K562 (cell line): Measurements from ENCODE around the gene FARP1.

ENCODE experiments used
- CBX2 ChIP-seq: fragments of 200-600 bp; sonication (generic); IDR thresholded peaks from one replicate; pipeline ENCODE4 v1.6.1; 2012; ENCODE audit warnings: mild to moderate bottlenecking, low read length, inconsistent platforms; ENCODE audit not compliant: insufficient read depth, poor library complexity, severe bottlenecking
- FOXP1 ChIP-seq: sonication (generic); formaldehyde crosslinking; IDR thresholded peaks from 2 replicates; pipeline ENCODE4 v1.8.0; 2022; ENCODE audit warnings: mild to moderate bottlenecking, missing genetic modification reagents
- GABPA ChIP-seq: fragments of 200-800 bp; sonication (Bioruptor generic); conservative IDR thresholded peaks from 2 replicates; pipeline ENCODE4 v1.6.1; 2016; ENCODE audit warnings: low read depth, missing genetic modification characterization, missing compliant biosample characterization
- GTF2E2 ChIP-seq: fragments of 200-800 bp; sonication (Bioruptor generic); IDR thresholded peaks from 2 replicates; pipeline ENCODE4 v1.6.1; 2016; ENCODE audit warnings: missing genetic modification characterization, missing compliant biosample characterization
- KAT7 ChIP-seq: sonication (generic); formaldehyde crosslinking; IDR thresholded peaks from 2 replicates; pipeline ENCODE4 v1.8.0; 2022; ENCODE audit warnings: missing genetic modification reagents, mild to moderate bottlenecking, borderline replicate concordance
- KLF13 ChIP-seq: fragments of 450-650 bp; IDR thresholded peaks from 2 replicates; pipeline ENCODE4 v1.6.1; 2016; ENCODE audit warnings: missing genetic modification characterization, low read depth, mild to moderate bottlenecking, missing compliant biosample characterization, moderate library complexity, borderline replicate concordance
- RCOR1 ChIP-seq, 2 experiments: IDR thresholded peaks; 2 replicates each; pipeline ENCODE4 v1.6.1; 2012; ENCODE audit warnings: low read depth in 2 of 2, low read length in 2 of 2, borderline replicate concordance in 1 of 2, improper control_type of control experiment in 1 of 2
- RFX5 ChIP-seq: IDR thresholded peaks from 2 replicates; pipeline ENCODE4 v1.6.1; 2011; ENCODE audit warnings: low read depth, mild to moderate bottlenecking, improper control_type of control experiment, low read length
- SAP30 ChIP-seq: fragments of 200-600 bp; sonication (generic); IDR thresholded peaks from 2 replicates; pipeline ENCODE4 v1.6.1; 2012; ENCODE audit warnings: borderline replicate concordance, low read depth, mild to moderate bottlenecking, moderate library complexity, low read length, control low read depth, inconsistent platforms; ENCODE audit not compliant: insufficient read depth, poor library complexity, severe bottlenecking
- TAF1 ChIP-seq: IDR thresholded peaks from 2 replicates; pipeline ENCODE4 v1.6.1; 2011; ENCODE audit warnings: mild to moderate bottlenecking, low read length, moderate library complexity; ENCODE audit not compliant: insufficient read depth, control insufficient read depth, severe bottlenecking; ENCODE audit errors: extremely low read depth
- ZFP36 ChIP-seq: fragments of 150-350 bp; IDR thresholded peaks from 2 replicates; pipeline ENCODE4 v1.6.1; 2018; ENCODE audit warnings: low read length, low read depth; ENCODE audit not compliant: partially characterized antibody
- TF ChIP-seq, protein P1 (sequence below): sonication (generic); formaldehyde crosslinking; IDR thresholded peaks from 2 replicates; pipeline ENCODE4 v1.8.0; 2023; ENCODE audit warnings: mild to moderate bottlenecking, missing genetic modification reagents
- TF ChIP-seq, protein P2 (sequence below), 3 experiments: IDR thresholded peaks in 2 of 3; conservative IDR thresholded peaks in 1 of 3; 2 replicates each; pipeline ENCODE4 v1.5.1; 2011 to 2012; ENCODE audit warnings: low read length in 3 of 3, mild to moderate bottlenecking in 3 of 3, control low read depth in 2 of 3, improper control_type of control experiment in 1 of 3, inconsistent platforms in 1 of 3, low read depth in 1 of 3, mixed read lengths in 1 of 3, moderate library complexity in 1 of 3; ENCODE audit not compliant: insufficient read depth in 2 of 3

DNA sequence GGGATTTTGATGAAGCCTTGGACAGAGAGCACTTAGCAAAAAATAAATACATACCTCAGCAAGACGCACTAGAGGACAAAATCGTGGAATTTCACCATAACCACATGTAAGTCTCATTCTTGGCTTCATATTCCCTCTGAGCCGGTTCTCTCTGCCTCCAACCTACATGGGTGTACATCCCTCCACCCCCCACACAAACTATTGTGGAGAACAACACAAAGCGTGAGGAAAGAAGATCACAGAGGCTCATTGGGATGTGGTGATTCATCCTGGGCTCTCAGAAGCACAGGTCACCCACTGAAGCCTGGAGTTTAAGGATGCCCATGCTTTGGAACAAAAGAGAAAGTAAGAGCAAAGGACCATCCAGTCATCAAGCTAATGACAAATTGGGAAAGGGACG lies 241.8 kb downstream of the FARP1 start:
- no peak for TF ChIP-seq ZFP36
- TF ChIP-seq, protein P1, sequence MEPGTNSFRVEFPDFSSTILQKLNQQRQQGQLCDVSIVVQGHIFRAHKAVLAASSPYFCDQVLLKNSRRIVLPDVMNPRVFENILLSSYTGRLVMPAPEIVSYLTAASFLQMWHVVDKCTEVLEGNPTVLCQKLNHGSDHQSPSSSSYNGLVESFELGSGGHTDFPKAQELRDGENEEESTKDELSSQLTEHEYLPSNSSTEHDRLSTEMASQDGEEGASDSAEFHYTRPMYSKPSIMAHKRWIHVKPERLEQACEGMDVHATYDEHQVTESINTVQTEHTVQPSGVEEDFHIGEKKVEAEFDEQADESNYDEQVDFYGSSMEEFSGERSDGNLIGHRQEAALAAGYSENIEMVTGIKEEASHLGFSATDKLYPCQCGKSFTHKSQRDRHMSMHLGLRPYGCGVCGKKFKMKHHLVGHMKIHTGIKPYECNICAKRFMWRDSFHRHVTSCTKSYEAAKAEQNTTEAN (CRISPR knock-in tag), result no peak
- no peak for TF ChIP-seq RCOR1 (IDR thresholded peaks at IDR 0.05; ENCODE audit: borderline replicate concordance in 1 of 2, low read depth in 2 of 2, low read length in 2 of 2)
- TF ChIP-seq, protein P2, sequence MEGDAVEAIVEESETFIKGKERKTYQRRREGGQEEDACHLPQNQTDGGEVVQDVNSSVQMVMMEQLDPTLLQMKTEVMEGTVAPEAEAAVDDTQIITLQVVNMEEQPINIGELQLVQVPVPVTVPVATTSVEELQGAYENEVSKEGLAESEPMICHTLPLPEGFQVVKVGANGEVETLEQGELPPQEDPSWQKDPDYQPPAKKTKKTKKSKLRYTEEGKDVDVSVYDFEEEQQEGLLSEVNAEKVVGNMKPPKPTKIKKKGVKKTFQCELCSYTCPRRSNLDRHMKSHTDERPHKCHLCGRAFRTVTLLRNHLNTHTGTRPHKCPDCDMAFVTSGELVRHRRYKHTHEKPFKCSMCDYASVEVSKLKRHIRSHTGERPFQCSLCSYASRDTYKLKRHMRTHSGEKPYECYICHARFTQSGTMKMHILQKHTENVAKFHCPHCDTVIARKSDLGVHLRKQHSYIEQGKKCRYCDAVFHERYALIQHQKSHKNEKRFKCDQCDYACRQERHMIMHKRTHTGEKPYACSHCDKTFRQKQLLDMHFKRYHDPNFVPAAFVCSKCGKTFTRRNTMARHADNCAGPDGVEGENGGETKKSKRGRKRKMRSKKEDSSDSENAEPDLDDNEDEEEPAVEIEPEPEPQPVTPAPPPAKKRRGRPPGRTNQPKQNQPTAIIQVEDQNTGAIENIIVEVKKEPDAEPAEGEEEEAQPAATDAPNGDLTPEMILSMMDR (IDR thresholded peaks at IDR 0.05 in 2 of 3, conservative IDR thresholded peaks at IDR 0.05 in 1 of 3; ENCODE audit: insufficient read depth in 2 of 3, low read depth in 1 of 3, low read length in 3 of 3), result no peak
- no peak for TF ChIP-seq CBX2
- no peak for TF ChIP-seq KLF13 (tag)
- no peak for TF ChIP-seq KAT7 (CRISPR knock-in tag)
- TF ChIP-seq SAP30, result no peak
- TF ChIP-seq GTF2E2 (tag), result no peak
- TF ChIP-seq FOXP1 (CRISPR knock-in tag), result no peak
- no peak for TF ChIP-seq TAF1
- no peak for TF ChIP-seq RFX5
- no peak for TF ChIP-seq GABPA (tag)
